Measurements from ENCODE around the gene PLCG2.
A peak's percentile ranks its signal among the peaks of the same experiment; 100 is the strongest.
"Not testable (repeated sequence)": the region's sequence is repeated elsewhere in the genome, so short reads cannot be mapped to it uniquely, and the experiment has no call there.

Gene PLCG2

GRCh38 chr16:81778861-81779535, at the start of gene PLCG2:
Gene PLCG2, plus strand, starts transcription at chr16:81779291. Its CDS starts 6,699 bp downstream, at chr16:81785990.
- peak; percentile 84 to 89 for ATAC-seq

DNA sequence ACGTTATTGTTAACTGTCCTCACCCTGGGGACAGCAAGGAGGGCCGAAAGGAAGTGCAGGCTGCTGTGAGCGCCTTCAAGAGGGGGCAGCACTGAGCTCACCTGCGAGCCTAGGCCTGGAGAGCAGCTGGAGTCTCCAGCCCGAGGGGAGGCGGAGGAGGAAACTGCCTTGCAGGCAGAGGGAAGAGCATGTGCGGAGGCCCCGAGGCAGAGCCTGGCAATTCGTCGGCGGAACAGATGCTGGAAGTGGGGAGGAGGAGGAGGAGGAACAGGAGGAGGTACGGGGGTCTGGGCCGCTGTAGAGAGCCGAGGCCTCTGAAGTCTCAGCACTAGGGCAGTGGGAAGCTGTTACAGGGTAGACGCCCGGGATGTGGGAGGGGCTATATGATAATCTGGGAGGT, 49.6 kb upstream of the PLCG2 start:
- ATAC-seq = no peak

DNA sequence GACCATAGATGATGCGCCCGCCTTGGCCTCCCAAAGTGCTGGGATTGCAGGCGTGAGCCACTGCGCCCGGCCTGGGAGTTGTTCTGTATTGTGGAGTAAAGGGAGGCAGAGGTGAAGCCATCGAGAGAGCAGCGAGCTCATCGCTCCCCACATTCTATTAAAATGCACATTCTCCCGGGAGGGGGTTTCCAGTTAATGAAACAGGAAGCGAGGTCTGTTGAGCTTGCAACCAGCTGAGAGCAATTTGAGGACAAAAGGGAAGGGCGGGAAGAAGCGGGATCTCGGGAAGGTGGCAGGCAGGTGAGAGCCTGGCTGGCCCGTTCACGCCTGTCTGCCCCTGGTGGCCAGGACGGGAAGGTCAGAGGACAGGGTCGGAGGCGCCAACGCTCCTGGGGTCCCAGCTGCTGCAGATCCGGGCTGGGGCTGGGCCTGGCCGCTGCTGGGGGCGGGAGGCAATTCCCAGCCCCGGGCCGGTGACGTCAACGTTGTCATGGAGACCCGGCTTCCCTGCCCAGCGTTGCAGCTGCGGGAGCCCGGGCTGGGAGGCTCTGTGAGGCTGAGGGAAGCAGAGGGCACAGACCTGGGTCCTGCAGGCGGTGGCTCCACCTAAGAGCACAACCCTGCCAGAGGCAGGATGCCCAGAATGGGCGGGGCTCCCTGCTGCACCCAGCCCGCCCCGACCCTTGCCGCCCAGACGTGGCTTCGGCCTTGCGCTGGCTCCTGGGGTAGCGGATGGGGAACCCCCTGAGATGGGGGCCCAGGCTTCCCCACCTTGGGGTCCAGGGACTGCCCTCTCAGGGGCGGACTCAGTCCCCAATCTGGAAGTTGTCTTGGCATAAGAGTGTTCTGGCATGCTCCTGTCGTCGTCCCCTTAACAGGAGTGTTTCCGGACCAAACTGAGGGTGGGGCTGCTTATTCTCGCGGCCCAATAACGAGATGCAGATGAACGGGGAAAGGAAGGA, 48.7 kb upstream of the PLCG2 start:
- ATAC-seq = peak; percentile 78 to 84

DNA sequence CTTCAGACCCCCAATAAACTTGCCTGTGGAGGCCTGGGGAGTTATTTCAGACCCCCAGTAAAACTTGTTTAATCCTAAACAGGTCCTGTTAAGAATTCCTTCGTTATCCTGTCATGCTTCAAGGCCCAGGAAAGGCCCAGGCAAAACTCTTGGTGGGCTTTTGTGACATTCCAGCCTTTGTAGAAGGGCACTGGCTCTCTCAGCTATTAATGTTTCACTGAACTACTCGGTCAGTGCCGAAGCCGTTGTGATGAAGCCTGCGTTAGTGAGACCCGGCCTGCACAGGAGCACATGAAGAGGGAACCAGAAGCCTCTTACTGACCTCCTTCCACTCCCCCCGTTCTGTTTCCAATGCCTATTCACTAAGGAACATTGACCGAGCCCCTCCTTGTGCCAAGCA, 47.4 kb upstream of the PLCG2 start:
- no peak for ATAC-seq

- no peak for ATAC-seq
Measured at GRCh38 chr16:81732699-81733098, 46.4 kb upstream of the PLCG2 start.

DNA sequence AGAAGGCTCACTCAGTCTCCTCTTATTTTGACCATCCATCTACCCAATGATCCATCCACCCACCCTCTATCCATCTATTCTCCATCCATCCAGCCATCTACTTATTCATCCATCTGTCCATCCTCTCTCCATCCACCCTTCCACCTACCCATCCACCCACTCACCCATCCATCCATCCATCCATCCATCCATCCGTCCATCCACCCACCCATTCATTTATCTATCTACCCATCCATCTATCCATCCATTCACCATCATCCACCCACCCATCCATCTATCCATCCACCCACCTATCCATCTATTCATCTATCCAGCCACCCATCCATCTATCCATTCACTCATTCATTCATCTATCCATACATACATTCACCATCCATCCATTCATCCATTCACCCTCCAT, 45.8 kb upstream of the PLCG2 start:
- no peak for ATAC-seq

DNA sequence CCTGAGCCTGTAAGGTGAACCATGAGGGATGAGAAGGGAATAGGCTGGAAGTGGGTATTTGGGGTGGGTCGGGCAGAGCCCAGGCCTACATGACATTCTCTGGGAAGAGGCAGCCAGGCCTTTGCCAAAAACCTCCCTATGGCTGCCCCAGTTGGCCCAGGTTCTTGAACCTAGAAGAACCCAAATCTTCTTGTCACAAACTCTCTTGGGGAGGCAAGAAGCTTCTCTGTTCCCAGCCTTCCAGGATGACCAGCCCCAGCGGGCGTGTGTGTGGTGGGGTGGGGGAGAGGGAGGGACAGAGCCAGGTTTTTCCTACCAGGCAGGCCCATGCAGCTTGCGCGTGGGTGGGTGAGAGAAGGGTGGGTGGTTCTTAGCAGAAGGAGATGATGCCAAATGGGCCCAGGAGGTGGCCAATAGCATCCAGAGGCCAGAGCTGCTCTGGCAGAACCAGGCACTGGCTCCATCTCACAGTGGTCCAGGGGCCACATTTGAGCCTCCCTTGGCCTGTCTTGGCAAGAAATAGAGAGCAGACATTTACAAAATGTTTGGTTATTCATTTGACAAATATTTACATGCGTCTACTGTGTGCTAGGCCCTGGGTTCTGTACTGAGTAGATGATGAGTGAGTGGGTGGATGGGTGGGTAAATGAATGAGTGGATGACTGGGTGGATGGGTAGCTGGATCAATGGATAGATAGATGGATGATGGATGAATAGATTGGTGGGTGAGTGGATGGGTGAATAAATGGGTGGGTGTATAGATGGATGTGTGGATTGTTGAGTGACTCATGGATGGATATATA, 44.3 kb upstream of the PLCG2 start:
- ATAC-seq = no peak

GRCh38 chr16:81737885-81738536, 41.1 kb upstream of the PLCG2 start:
- peak; percentile 90 to 94 for ATAC-seq

DNA sequence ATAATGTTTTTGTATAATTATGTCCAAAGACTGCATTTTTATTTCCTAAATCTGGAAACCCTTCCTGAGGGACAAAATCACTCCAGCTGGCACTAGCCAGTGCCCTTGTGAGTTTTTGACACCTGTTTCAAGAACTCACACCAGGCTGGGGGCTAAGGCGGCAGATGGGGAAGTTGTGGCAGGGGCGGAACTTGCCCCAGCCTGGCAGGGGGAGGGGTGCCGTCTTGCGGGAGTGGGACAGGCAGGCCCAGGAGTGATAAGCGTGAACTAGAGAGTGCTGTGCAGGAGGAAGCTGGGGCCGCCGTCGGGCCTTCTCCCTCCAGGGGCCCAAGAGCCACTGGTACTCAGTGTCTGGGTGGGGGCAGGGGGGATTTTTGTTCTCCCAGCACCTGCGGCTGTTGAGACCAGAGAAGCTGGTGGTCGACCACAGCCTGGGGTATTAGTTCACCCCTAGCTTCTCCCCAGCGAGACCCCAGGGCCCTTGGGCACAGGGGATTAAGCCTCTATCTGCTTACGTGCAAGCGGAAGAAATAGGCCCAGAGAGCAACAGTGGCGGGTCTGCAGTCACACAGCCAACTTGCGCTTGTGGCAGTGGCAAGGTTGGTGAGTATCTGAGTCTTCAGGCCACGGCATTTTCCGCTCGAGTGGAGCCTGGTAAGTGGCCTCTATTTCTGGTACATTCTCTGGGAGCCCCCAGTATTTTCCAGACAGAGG, 40.2 kb upstream of the PLCG2 start:
- no peak for ATAC-seq

- no peak for ATAC-seq
Measured at GRCh38 chr16:81739503-81739902, 39.6 kb upstream of the PLCG2 start.

DNA sequence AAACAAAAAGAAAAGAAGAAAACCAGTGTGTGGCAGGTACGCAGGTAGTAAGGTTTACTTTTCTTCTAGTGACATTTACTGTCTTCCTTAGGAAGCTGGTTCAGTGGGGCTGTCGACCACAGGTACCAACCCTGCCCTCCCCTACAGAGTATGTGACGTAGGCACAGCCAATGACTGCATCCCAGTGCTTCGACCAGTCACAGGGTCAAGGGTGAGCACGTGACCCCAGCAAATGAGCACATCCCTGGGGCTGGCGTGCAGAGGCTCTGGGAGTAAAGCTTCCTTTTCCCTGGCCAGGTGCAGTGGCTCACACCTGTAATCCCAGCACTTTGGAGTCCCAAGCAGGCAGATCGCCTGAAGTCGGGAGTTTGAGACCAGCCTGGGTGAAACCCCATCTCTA, 38.9 kb upstream of the PLCG2 start:
- no peak for ATAC-seq

GRCh38 chr16:81741430-81741770, 37.7 kb upstream of the PLCG2 start:
- not testable (repeated sequence) for ATAC-seq

DNA sequence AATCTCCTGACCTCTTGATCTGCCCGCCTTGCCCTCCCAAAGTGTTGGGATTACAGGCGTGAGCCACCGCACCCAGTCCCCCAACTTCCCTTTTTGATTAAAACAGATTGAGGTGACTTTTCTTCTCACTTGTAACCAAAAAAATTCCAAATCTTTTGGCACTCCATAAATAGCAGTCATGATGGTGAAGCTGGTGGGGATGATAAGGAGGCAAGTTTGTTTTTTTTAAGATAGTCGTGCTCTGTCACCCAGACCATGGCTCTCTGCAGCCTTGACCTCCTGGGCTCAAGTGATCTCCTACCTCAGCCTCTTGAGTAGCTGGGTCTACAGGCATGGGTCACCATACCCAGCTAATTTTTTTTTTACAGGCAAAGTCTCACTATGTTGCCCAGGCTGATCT, 34.7 kb upstream of the PLCG2 start:
- no peak for ATAC-seq

DNA sequence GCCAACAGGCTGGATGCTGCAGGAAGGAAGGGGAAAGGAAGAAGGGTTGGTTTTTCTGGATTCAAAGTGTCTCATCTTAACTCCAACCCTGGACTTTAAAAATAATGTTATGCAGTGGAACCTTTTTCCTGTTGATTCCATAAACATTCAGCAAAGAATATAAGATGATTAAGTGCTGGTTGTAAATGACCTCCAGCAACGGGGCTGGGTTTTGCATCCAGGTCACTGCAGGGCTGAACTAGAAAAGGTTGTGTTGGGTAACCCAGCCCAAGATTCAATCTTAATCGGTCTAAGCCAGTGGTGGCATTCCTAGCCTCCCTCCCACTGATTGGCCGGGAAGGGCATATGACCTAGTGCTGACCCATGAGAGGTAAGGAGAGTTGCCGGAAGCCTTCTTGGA, 34.2 kb upstream of the PLCG2 start:
- ATAC-seq = no peak

DNA sequence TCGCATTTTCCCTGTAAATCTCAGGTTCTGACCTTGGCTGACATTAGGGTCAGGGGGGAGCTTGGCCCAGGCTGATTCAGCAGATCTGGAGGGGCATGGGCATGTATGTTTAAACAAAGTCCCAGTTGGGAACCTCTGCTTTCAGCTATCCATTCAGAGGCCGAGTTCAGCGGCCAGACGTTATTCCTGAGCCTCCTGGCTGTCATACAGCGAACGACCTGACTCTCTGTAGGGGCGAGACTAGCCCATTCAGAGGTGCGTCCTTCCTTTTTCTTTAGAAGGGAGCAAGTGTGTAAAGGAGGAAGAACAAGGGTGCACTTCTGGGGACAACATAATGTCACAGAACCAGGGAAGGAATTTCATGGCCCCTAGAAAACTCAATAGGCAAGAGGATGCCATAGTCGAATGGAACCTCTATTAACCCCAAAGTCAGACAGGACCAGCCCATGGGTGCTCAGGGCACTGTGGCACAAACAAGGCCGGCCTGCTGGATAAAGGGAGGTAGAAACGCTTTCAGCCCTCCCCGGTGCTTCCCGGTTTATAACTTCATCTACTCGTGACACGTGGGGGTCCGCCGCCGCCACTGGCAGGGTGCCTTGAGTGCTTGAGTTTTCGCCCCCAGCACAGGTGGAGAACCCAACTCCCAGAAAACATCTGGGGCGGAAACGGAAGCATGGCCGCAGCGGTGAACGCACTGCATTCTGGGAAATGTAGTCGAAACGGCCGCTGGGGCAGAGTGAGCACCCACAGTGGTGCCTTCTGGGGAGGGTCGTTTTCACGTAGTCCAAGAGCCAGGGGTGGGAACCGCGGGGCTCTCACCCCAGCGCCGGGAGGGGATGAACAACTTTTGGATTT, 33.2 kb upstream of the PLCG2 start:
- peak; percentile 87 for ATAC-seq

- no peak for ATAC-seq
Measured at GRCh38 chr16:81746566-81746965, 32.5 kb upstream of the PLCG2 start.

GRCh38 chr16:81748476-81749198, 30.5 kb upstream of the PLCG2 start:
- no peak for ATAC-seq

DNA sequence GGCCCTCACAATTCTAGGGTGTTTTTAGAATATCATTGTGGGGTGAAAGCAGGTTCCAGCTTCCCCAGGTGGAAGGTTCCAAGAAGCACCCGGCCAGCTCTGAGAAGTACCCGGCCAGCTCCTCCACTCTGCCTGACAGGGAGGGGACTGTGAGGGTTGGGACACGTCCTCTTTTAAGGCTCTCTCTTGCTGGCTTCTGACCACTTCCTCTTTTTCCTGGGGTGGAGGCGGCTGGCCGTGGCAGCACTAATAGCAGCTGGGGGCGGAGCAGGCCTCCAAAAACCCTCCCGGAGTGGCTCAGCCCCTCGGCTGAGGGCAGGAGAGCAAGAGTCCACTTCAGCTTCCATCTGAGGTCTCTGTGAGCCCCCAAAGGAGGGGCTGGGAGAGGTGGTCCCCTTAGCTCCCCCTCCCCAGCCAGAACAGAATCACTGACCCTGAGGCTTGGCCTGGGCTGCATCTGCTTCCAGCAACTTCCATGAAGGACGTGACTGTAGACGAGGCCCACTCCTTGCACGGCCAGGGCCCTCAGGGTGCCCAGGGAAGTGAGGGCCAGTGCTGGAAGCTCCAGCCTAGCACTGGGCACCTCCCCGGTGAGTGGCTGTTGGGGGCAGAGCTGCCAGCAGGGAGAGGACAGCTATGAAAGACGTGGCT, 26.7 kb upstream of the PLCG2 start:
- ATAC-seq = peak; percentile 25 to 51

DNA sequence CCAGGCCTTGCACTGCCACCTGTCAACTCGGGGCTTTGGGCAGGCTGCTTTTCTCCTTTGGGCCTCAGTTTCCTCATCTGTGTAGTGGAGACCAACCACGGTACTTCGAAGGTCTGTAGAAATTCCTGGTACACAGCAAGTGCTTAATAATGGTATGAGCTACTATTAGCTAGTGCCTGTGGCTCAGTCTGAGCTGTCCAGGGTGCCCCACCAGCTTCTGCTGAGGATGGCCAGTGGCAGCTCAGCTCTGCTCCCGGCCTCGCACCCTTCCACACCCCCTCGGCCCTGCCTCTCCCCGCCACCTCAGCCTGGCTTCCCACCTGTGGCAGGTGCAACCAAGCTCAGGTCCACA, 26.2 kb upstream of the PLCG2 start:
- no peak for ATAC-seq

GRCh38 chr16:81754858-81755257, 24.2 kb upstream of the PLCG2 start:
- ATAC-seq = no peak
